GM18505 (cell line): ENCODE data around the gene CHKA.

Experiments used
- ATAC-seq: cut with Tn5 transposase; IDR thresholded peaks from one replicate; pipeline ENCODE4 v1.9.1; 2021; ENCODE audit not compliant: unreplicated experiment
- POLR2A ChIP-seq: IDR thresholded peaks from 4 replicates; pipeline ENCODE4 v1.6.1; 2011; ENCODE audit warnings: borderline replicate concordance; ENCODE audit not compliant: insufficient read depth, insufficient read length; ENCODE audit errors: extremely low read depth

The CHKA gene

DNA sequence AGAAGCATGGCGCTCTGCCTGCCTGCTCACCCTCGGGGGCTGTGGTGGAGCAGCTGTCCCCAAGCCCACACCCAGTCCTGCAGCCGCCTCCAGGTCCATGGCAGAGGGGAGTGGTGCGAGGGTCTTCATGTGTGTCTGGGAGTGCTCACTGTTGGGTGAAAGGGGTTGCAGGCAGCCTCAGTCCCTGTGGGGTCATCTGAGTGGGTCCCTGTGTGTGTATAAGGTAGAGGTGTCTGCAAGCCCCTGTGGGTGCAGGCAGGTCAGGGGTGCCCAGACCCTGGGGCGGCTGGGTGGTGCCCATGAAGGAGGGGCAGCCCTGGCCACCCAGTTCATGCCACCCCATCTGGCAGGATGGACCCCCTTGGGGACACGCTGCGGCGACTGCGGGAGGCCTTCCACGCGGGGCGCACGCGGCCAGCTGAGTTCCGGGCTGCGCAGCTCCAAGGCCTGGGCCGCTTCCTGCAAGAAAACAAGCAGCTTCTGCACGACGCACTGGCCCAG, 106.2 kb downstream of the CHKA start:
- TF ChIP-seq POLR2A = no peak
- ATAC-seq = no peak

DNA sequence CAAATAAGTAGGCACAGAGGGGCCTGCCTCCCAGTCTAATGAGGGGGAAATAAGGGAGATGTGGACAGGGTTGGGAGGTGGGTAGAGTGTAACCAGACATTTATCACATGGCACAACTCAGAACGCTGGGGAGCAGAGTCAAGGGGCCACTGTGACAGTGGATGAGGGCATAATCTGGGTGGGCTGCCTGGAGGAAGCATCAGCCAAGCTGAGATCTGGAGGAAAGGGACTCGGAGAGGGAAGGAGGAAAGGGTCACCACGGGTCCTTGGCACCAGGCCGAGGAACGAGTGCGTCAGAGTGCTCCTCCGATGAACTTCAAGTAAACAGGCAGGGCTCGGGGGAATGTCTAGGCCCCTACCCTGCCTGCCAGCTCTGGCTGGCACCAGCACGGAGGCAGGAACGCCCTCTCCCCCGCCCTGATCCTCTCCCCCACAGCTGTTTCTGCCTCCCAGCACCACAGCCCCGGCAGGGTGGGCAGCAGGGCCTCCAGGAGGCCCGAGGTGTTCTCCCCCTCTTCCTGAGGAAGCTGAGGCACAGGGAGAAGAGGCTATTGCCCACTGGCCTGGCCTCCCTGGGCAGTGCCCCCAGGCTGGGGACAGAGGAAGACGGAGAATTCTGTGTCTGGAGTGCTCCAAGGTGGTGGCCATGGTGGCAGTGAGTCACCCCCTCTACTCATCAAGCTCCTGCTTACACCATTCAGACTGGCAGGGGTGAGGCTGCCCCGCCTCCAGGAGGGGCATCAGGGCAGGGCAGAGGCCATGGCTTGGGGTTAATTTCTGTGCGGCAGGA, 106.8 kb downstream of the CHKA start:
- ATAC-seq = no peak
- no peak for TF ChIP-seq POLR2A

DNA sequence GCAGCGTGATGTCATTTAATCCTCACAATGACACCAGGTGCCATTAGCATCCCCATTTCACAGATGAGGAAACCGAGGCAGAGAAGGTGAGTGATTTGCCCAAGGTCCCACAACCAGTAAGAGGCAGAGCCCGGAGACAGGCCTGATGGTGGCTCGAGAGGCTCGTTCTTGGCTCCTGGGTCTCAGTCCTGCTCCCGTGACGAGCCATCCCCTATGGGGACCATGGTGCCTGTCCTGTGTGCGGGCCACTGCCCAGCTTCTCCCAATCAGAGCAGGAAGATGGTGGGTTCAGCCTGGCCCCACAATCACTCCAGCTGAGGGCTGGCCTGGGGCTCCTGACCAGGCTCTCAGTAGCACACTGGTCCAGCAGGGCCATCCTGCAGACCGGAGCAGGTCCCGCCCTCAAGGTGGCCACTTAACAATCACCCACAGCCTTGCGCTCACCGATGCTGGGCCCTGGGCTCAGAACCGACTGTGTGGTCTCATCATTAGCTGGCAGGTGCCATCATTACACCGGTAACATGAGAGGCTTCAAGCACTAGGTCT, 107.5 kb downstream of the CHKA start:
- TF ChIP-seq POLR2A = no peak
- ATAC-seq = no peak

DNA sequence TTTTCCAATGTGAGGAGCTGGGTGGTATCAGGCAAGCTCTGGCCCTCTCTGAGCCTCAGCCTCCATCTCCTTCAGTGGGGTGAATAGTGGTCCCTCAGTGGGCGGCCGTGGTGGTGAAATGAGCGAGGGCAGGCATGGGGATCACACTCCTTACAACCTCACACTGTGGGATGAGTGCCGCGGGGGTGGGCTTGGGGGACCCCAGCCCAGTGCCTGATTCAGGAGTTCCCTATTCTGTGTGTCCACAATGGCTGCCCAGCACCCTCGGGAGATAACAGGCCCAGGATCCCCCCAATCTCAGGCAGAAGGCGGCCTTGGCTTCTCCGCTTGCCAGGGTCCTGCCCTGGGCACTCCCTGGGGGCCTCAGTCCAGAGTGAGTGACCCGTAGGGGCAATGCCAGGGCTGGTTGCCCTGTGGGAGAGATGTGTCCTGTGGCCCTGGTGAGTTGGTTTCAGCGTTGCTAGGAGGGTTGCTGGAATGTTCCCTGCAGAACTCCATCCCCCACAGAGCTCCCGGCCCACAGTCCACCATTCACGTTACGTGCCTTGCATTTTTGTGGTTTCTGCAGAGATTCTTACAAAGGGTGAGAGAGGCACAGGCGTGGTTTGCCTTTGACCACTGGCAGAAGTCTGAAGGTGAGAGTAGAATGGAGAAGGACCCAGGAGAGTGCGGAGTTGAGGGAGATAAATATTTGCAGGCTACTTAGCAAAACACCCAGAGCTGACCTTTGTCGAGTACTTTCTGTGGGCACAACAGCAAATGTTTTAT, 108.2 kb downstream of the CHKA start:
- ATAC-seq = no peak
- TF ChIP-seq POLR2A = no peak

DNA sequence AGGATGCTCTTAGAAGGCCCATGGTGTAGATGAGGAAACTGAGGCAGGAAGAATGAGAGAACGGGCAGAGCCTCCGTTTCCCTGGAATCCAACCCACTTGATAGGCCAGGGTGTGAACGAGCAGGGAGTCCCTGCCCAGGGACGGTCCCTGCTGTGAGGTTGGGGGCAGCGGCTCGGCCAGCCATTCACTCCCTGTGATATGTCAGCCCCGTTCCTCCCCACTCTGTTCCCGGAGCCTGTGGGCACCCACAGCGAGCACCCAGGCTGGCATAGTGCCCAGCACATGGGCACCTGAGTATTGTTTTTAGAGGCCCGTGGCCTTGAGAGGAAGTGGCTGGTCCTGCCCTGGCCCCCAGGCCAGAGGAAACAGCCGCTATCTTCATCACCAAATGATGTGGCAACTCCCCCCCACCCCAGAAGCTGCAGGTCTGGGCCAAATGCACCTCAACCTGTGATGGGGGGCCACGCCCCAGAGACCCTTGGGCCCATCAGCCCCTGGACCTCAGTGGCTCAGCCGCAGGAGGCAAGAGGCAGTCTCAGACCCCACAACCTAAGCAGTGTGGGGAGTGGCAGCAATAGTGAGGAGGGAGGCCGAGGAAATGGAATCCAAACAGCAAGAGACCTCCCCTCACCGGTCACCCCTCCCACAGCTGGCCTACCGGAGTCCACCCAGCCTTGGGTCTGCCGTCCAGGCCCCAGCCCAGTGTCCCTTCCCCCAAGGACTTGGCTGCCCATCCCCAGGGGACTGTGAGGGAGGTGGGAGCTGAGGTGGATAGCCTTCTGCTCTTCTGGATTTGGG, 108.9 kb downstream of the CHKA start:
- no peak for TF ChIP-seq POLR2A
- no peak for ATAC-seq

DNA sequence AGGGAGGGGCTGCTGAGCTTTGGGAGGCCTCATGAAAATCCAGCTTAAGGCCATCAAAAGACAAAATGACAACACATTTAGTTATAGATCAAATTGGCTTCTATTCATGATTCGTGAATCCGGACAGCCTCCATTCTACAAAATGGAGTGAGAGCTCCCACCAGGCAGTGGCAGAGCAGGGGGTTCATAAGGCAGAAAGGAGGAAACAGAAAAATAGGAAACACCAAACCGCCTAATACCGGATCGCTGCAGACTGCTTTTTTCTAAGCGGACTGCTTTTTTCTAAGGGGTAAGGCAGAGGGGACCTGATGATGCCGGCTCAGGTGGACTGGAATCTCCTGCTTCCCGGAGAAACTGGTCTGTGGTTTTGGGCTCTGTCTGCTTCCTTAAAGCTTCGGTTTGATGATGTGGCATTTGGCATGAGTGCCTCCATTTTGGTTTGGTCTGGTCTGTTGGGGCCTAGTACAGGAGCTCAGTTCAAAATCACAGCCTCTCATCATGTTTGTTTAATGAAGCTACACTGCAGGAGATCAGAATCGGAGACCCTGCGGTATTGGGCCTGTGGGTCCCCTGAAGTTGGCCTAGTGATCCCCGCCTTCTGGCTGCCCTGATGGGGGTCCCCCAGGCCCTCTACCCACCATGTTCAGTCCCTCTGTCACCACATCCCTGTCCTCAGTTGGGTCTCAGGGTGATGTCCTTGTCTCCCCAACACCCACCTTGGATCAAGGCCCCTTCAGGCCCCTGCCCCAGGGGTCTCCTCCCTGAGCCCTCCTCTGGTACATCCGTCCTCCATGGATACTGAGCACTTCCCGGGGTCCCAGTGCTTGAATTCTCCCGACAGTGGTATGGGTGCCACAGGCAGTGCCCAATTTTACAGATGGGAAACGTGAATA, 109.9 kb downstream of the CHKA start:
- no peak for TF ChIP-seq POLR2A
- ATAC-seq = no peak

DNA sequence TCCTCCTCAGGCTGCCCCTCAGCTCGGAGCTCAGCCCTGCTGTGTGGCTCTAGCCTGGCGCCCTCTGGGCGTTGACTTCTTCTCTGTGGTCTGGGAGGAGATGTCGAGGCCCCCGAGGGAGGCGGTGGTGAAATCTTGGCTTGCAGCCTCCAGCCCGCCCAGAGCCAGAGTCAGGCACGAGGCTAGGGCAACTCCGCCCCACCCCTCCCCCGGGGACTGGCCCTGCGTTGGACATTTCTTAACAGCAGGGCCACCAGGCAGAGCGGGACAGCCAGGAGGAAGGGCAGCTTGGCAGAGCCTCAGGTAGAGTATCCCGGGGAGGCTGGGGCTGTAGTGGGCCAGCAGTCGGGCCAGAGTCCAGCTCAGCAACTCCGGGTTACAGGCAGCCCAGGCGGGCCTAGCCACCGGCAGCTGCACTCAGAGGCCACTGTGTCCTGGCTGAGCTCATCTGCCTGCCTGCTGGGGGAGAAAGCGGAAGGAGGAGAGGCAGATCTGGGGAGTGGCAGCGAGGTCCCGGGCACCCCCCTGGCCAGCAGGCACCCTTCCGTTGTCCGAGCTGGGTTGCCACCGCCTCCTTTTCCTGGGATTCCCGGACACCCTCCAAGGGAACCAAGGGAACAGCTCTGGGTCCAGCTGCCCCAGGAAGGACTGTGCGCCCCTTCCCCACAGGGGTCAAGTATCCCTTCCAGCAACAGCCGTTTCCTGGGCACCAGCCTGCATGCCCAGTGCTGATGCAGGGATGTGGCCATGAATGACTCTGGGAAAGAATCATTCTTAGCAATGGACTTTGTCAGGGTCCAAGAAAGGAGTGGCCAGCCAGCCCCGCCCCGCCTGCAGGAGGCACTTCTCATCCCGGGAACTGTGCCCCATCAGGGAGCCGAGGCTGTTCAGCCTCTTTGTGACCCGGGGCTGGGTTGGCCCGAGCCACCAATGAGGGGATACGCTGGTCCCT, 110.8 kb downstream of the CHKA start, which contains the start of gene ALDH3B1:
Gene ALDH3B1 (plus strand): TSS at position 238 of the 952 bp plus-strand sequence. CDS start 4,971 bp downstream, outside the sequence.
- no peak for ATAC-seq
- no peak for TF ChIP-seq POLR2A

DNA sequence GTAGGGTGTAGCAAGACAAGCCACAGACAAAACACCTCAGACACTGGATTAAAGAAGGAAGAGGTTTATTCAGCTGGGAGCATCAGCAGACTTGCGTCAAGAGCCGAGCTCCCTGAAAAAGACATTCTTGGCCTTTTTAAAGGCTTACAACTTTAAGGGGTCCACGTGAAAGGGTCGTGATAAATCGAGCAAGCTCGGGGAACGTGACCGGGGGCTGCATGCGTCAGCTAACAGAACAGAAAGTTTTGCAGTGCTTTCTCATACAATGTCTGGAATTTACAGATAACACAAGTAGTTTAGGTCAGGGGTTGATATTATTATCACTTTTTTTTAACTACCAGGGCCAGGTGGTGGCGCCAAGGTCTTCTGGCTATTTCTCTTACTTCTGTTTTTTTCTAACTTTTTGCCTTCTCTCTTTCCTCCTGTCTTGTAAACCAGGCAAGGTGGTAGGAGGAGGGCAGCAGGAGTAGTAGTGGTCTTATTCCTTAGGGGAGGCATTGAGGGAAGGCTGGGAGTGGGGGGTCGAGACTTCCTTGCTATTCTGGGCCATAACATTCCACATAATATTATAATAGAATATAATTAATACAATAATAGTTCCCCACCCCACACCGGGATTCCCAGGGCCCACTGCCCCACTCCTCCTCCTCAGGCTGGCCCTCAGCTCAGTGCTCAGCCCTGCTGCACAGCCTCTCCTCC, 111.6 kb downstream of the CHKA start:
- no peak for TF ChIP-seq POLR2A
- no peak for ATAC-seq

DNA sequence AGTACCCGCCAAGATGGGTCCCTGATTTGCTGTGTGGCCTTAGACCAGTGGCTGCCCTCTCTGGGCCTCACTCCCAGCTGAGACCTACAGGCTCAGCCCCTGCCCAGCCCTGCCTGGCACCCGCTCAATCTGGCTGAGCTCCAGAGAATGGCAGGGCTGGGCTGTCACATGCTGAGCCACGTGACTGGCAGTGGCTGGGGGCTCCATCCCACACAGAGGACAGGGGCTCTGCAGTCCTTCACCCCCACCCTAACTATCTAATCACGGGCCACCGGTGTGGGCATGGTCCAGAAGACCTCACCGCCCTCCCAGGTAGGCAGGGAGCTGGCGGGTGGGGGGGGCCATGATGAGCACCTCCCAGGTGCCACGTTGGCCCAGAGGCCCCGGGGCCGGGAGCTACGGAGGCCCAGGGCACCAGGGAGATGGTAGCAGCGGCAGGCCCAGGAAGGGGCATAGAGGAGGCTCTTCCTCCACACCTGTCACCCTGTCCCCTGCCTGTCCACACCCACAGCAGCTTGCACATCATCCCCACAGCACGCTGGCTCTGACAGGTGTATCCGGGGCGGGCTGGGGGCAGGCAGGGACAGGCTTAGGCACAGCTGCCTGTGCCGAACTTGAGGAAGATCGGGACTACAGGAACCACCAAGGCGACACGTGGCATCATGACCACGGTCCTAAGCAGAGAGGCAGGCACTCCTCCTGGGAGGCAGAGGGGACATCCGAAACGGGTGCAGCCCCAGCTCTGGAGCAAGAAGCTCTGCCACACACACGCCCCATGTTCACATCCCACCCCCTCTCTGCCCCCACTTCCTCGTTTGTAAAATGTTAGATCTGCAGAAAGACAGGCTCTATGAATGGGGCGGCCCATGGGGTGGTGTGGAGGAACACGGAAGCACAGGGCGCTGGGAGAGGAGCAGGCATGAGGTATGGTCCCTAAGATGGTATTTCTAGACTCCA, 112.5 kb downstream of the CHKA start:
- TF ChIP-seq POLR2A = no peak
- no peak for ATAC-seq

DNA sequence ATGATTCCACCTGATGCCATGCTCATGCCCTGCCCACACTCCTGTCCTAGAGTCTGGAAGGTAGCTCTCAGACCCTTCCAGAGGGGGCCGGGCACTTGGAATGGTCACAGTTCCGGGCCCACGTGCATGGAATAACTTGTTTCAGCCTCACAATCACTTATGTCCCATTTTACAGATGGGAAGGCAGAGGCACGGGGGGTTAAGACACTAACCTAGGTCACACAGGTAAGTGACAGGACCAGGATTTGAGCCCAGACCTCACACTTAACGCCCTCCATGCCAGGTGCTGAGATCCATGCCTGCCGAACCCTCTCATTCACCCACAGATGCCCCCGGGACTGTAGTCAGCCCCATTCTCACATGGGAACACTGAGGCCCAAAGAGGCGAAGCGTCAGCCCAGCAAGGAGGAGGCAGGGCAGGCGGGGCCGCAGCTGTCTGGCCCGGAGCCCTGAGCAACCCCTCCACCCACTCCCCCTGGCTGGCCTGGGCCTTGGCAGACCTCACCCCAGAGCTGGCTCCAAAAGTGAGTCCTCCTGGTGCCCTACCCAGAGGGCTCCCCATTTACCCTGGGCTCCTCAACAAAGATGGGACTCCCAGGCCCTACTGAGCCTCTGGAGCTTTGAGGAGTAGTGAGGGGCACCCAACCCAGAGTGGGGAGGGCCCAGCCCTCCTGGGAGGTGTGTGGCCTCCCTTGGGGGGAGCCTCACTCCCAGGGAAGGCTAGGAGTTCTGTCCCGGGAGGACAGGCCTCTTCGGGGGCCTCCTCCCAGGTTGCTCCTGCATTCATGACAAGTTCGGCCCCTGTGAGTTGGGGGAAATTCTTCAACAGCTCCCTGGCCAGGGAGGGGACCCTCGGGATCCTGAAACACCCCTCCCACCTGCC, 113.4 kb downstream of the CHKA start:
- ATAC-seq = no peak
- no peak for TF ChIP-seq POLR2A
